Mesenchymal stem cell (in vitro differentiated cells and primary cell): Measurements from ENCODE around the gene RPS2.
A peak's percentile ranks its signal among the peaks of the same experiment; 100 is the strongest.

Source experiments
- DNase-seq: peaks from one replicate; pipeline ENCODE4 v3.0.0-alpha.2; 2013
- H2AFZ ChIP-seq: one replicate; pipeline ENCODE4 v1.6.1; 2013; ENCODE audit warnings: low read depth, mild to moderate bottlenecking, control low read depth, inconsistent platforms, low read length, moderate library complexity
- H2AK5ac ChIP-seq: 2 replicates; pipeline ENCODE4 v1.6.1; 2013; ENCODE audit warnings: low read length, moderate library complexity, mild to moderate bottlenecking, inconsistent platforms; ENCODE audit not compliant: severe bottlenecking
- H2BK120ac ChIP-seq: one replicate; pipeline ENCODE4 v1.6.1; 2013; ENCODE audit warnings: low read depth, mild to moderate bottlenecking, inconsistent platforms, low read length, moderate library complexity
- H2BK12ac ChIP-seq, 2 experiments: one replicate each; pipeline ENCODE4 v1.6.1; 2013; ENCODE audit warnings: inconsistent platforms in 2 of 2, low read length in 2 of 2, mild to moderate bottlenecking in 2 of 2, moderate library complexity in 2 of 2, control low read depth in 1 of 2
- H2BK15ac ChIP-seq: one replicate; pipeline ENCODE4 v1.6.1; 2013; ENCODE audit warnings: mild to moderate bottlenecking, low read depth, inconsistent platforms; ENCODE audit not compliant: poor library complexity, severe bottlenecking
- H2BK5ac ChIP-seq: 2 replicates; pipeline ENCODE4 v1.6.1; 2013; ENCODE audit warnings: low read depth, mild to moderate bottlenecking, low read length, control low read depth, inconsistent platforms; ENCODE audit not compliant: poor library complexity, severe bottlenecking
- H3K14ac ChIP-seq, 2 experiments: one replicate each; pipeline ENCODE4 v1.6.1; 2013; ENCODE audit warnings: inconsistent platforms in 2 of 2, low read length in 2 of 2, control low read depth in 1 of 2, mild to moderate bottlenecking in 1 of 2, moderate library complexity in 1 of 2
- H3K18ac ChIP-seq, 2 experiments: one replicate each; pipeline ENCODE4 v1.6.1; 2013; ENCODE audit warnings: inconsistent platforms in 2 of 2, low read length in 2 of 2, control low read depth in 1 of 2, low read depth in 1 of 2, mild to moderate bottlenecking in 1 of 2
- H3K23ac ChIP-seq, 2 experiments: one replicate each; pipeline ENCODE4 v1.6.1; 2013; ENCODE audit warnings: inconsistent platforms in 2 of 2, low read length in 2 of 2, mild to moderate bottlenecking in 2 of 2, moderate library complexity in 2 of 2, control low read depth in 1 of 2
- H3K27ac ChIP-seq: 2 replicates; pipeline ENCODE4 v1.5.1; 2013; ENCODE audit warnings: mild to moderate bottlenecking, moderate library complexity, low read length, control low read depth, inconsistent platforms; ENCODE audit not compliant: poor library complexity, severe bottlenecking
- H3K27me3 ChIP-seq, 2 experiments: 2 replicates each; pipeline versions ENCODE4 v1.6.1 to v1.7.0; 2013; ENCODE audit warnings: low read length in 2 of 2, mild to moderate bottlenecking in 2 of 2, moderate library complexity in 2 of 2, control low read depth in 1 of 2, inconsistent platforms in 1 of 2; ENCODE audit not compliant: control insufficient read depth in 1 of 2, insufficient read depth in 1 of 2
- H3K36me3 ChIP-seq, 2 experiments: 2 replicates each; pipeline versions ENCODE4 v1.6.1 to v1.7.0; 2013; ENCODE audit warnings: low read length in 2 of 2, control low read depth in 1 of 2, inconsistent platforms in 1 of 2, low read depth in 1 of 2, mild to moderate bottlenecking in 1 of 2; ENCODE audit not compliant: insufficient read depth in 2 of 2, control insufficient read depth in 1 of 2
- H3K4ac ChIP-seq, 2 experiments: one replicate each; pipeline ENCODE4 v1.6.1; 2013; ENCODE audit warnings: inconsistent platforms in 2 of 2, low read length in 2 of 2, mild to moderate bottlenecking in 2 of 2, moderate library complexity in 2 of 2, control low read depth in 1 of 2, low read depth in 1 of 2
- H3K4me1 ChIP-seq: 2 replicates; pipeline ENCODE4 v1.6.1; 2013; ENCODE audit warnings: low read depth, low read length, control low read depth; ENCODE audit not compliant: control insufficient read depth, insufficient read depth
- H3K4me2 ChIP-seq: 2 replicates; pipeline ENCODE4 v1.6.1; 2013; ENCODE audit warnings: low read length, mild to moderate bottlenecking, inconsistent platforms; ENCODE audit not compliant: poor library complexity, severe bottlenecking
- H3K4me3 ChIP-seq, 2 experiments: 2 replicates each; pipeline versions ENCODE4 v1.5.1 to v1.7.0; 2013; ENCODE audit warnings: low read length in 2 of 2, mild to moderate bottlenecking in 2 of 2, control low read depth in 1 of 2, low read depth in 1 of 2; ENCODE audit not compliant: insufficient read depth in 1 of 2
- H3K79me1 ChIP-seq: replicated peaks from 2 replicates; pipeline ENCODE4 v1.6.1; 2013; ENCODE audit warnings: mild to moderate bottlenecking, control low read depth, low read length, inconsistent platforms; ENCODE audit not compliant: poor library complexity, severe bottlenecking
- H3K9ac ChIP-seq: 2 replicates; pipeline ENCODE4 v1.7.0; 2013; ENCODE audit warnings: mild to moderate bottlenecking, low read length, moderate library complexity
- H3K9me3 ChIP-seq: 2 replicates; pipeline ENCODE4 v1.7.0; 2013; ENCODE audit warnings: mild to moderate bottlenecking, low read length; ENCODE audit not compliant: control insufficient read depth
- H4K8ac ChIP-seq: one replicate; pipeline ENCODE4 v1.6.1; 2013; ENCODE audit warnings: inconsistent platforms, mild to moderate bottlenecking, low read length, moderate library complexity
- H4K91ac ChIP-seq: one replicate; pipeline ENCODE4 v1.6.1; 2013; ENCODE audit warnings: mild to moderate bottlenecking, low read length, inconsistent platforms
- WGBS: methylation state at CpG from one replicate; pipeline ENCODE4 v1.1.7; 2013; ENCODE audit warnings: mixed read lengths; 5-methylcytosine and 5-hydroxymethylcytosine counted together

RPS2 gene

DNA sequence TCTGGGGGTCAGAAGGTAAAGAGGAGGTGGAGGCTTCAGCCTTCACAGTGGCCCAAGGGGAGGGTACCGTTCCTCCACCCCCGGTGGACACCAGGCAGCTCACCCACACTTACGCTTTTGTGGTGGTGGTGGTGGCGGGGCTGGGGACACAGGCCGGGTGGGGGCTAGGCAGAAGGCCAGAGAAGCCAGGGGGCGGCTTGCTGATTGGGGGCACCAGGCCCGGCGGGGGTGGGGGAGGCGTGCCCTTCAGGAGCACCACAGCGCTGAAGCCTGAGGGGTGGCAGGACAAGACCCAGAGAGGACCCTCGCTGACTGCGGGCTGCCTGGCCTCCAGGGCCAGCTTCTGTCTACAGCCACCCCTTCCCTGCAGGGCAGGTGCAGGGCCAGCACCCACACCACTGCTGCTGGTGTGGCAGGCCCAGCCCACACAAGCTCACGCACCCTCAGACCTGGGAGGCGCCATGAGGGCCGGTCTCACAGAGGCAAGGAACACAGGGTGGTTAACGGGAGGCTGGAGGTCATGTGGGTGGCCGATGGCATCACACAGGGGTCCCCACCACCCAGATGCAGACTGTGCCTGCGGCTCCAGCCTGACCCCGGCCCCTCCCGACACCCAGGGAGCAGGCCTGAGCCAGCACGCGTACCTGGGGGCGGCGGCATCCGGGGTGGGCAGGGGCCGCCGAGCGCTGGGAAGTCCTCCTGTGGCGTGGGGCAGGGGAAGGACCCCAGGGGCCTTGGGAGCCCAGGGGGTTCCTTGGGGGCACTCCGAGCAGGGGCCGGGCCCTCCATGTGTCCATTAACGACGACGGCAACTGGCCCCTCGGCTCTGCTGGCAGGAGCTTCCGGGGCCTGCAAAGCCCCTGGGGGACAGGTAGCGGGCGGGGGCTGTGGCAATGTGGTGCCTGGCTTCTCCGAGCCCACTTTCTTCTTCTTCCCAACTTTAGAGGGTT, 34.5 kb upstream of the RPS2 start:
- peaks cover 74 to 75% of the 10 kb centered on the region in 2 experiments for H3K36me3 ChIP-seq
- H3K9ac ChIP-seq: no peak overlapping the region
- no peaks in the 10 kb centered on the region for H3K27me3 ChIP-seq
- H3K27ac ChIP-seq: no peak overlapping the region
- H3K4me1 ChIP-seq: peaks cover 12% of the 10 kb centered on the region
- no peak overlapping the region for H2BK120ac ChIP-seq
- no peak overlapping the region for H3K18ac ChIP-seq
- peak overlapping the region; percentile 14 for H4K91ac ChIP-seq
- H2AK5ac ChIP-seq: no peak overlapping the region
- H2BK15ac ChIP-seq: peak overlapping the region; percentile 32
- no peak overlapping the region for H2AFZ ChIP-seq
- H2BK5ac ChIP-seq: no peak overlapping the region
- H3K14ac ChIP-seq: no peak overlapping the region
- H3K4me2 ChIP-seq: no peak overlapping the region
- no peak overlapping the region for H4K8ac ChIP-seq
- no peaks in the 10 kb centered on the region for H3K9me3 ChIP-seq
- no peak for DNase-seq
- H3K79me1 ChIP-seq: peaks cover 29% of the 10 kb centered on the region
- 97% methylated on average over 38 of the region's 39 CpGs for WGBS
- H2BK12ac ChIP-seq: no peak overlapping the region
- no peak overlapping the region for H3K23ac ChIP-seq
- no peak overlapping the region for H3K4ac ChIP-seq
- no peak overlapping the region for H3K4me3 ChIP-seq

DNA sequence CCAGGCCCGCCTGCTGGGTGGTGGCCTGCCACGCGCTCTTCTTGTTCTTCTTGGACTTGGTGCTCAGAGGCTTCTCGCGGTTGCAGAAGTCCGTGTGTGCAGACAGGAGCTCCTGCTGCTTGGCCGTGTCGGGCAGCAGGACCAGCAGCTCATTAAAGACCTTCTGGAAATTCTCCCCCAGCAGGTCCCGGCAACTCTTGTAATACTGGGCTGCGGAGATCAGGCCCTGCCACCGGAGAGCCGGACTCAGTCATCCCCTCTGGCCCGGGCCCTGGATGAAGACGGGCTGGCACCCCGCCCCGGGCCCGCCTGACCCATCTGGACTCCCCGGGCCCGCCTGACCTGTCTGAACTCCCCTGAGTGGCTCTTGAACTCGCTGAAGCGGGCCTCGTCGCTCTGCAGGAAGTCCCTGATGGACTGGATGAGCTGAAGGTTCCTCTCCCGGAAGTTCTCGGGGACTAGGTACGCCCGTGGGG, 33.8 kb upstream of the RPS2 start:
- Histone ChIP-seq H3K4me1 (peaks cover 10% of the 10 kb centered on the region), H4K91ac (no peak overlapping the region), H3K27ac (no peak overlapping the region), H3K36me3 (peaks cover 69 to 73% of the 10 kb centered on the region in 2 experiments), H3K9ac (no peak overlapping the region), H2BK120ac (no peak overlapping the region), H3K79me1 (peaks cover 27% of the 10 kb centered on the region), H3K27me3 (no peaks in the 10 kb centered on the region), H2AK5ac (no peak overlapping the region), H4K8ac (no peak overlapping the region), H2BK15ac (no peak overlapping the region), H2AFZ (no peak overlapping the region), H2BK12ac (no peak overlapping the region), H3K23ac (no peak overlapping the region), H2BK5ac (no peak overlapping the region), H3K14ac (no peak overlapping the region), H3K18ac (no peak overlapping the region), H3K4me2 (no peak overlapping the region), H3K4me3 (no peak overlapping the region), H3K4ac (no peak overlapping the region), H3K9me3 (no peaks in the 10 kb centered on the region)
- DNase-seq: no peak
- 95% methylated on average over 27 of the region's 27 CpGs for WGBS

GRCh38 chr16:1997494-1998359, 33.1 kb upstream of the RPS2 start:
- peaks cover 62 to 69% of the 10 kb centered on the region in 2 experiments for H3K36me3 ChIP-seq
- H3K14ac ChIP-seq: no peak overlapping the region
- no peak overlapping the region for H2BK12ac ChIP-seq
- no peak overlapping the region for H2AFZ ChIP-seq
- peaks cover 14% of the 10 kb centered on the region for H3K4me1 ChIP-seq
- no peak overlapping the region for H2BK15ac ChIP-seq
- H2BK5ac ChIP-seq: no peak overlapping the region
- H4K91ac ChIP-seq: no peak overlapping the region
- no peak overlapping the region for H2BK120ac ChIP-seq
- 84% methylated on average over 25 of the region's 26 CpGs for WGBS
- H4K8ac ChIP-seq: no peak overlapping the region
- no peak overlapping the region for H2AK5ac ChIP-seq
- peaks cover 25% of the 10 kb centered on the region for H3K79me1 ChIP-seq
- H3K27me3 ChIP-seq: peaks cover 0 to 4% of the 10 kb centered on the region in 2 experiments
- no peak overlapping the region for H3K27ac ChIP-seq
- H3K23ac ChIP-seq: no peak overlapping the region
- H3K9me3 ChIP-seq: no peaks in the 10 kb centered on the region
- peak; percentile 28 for DNase-seq
- H3K4me3 ChIP-seq: no peak overlapping the region
- H3K4me2 ChIP-seq: no peak overlapping the region
- peak overlapping the region; percentile 13 for H3K9ac ChIP-seq
- no peak overlapping the region for H3K4ac ChIP-seq
- peak overlapping the region in 1 of 2 experiments; percentile 29 for H3K18ac ChIP-seq

- no peak overlapping the region for H3K4me3 ChIP-seq
- no peak overlapping the region for H2AFZ ChIP-seq
- no peak overlapping the region for H2BK5ac ChIP-seq
- H3K4me1 ChIP-seq: peaks cover 41% of the 10 kb centered on the region
- H2BK120ac ChIP-seq: no peak overlapping the region
- no peak overlapping the region for H2AK5ac ChIP-seq
- no peak overlapping the region for H3K18ac ChIP-seq
- WGBS: 91% methylated on average over 1 of the region's 2 CpGs
- no peak overlapping the region for H3K23ac ChIP-seq
- peak; percentile 30 for DNase-seq
- H3K9me3 ChIP-seq: no peaks in the 10 kb centered on the region
- no peaks in the 10 kb centered on the region for H3K79me1 ChIP-seq
- H3K9ac ChIP-seq: no peak overlapping the region
- H2BK15ac ChIP-seq: no peak overlapping the region
- peaks cover 24 to 31% of the 10 kb centered on the region in 2 experiments for H3K27me3 ChIP-seq
- H3K27ac ChIP-seq: no peak overlapping the region
- H3K36me3 ChIP-seq: peaks cover 26 to 31% of the 10 kb centered on the region in 2 experiments
- H4K8ac ChIP-seq: no peak overlapping the region
- no peak overlapping the region for H2BK12ac ChIP-seq
- no peak overlapping the region for H3K14ac ChIP-seq
- H3K4ac ChIP-seq: no peak overlapping the region
- H3K4me2 ChIP-seq: no peak overlapping the region
- H4K91ac ChIP-seq: no peak overlapping the region
These were observed 29.1 kb upstream of the RPS2 start for GRCh38 chr16:1993731-1994131.
